Stimulated activated CD4-positive, alpha-beta T cell treated with anti-CD3 and anti-CD28 coated beads, Interleukin-15, amount 100 ng/mL, for 24 hours (primary cell): ENCODE measurements around the gene HPS5.
A peak's percentile ranks its signal among the peaks of the same experiment; 100 is the strongest.
"Not testable (repeated sequence)": the region's sequence is repeated elsewhere in the genome, so short reads cannot be mapped to it uniquely, and the experiment has no call there.

ENCODE experiments used
- DNase-seq: peaks from one replicate; pipeline ENCODE4 v3.0.0-alpha.2; 2020

The HPS5 gene

GRCh38 chr11:18321969-18322711 lies at the start of gene HPS5, which contains the start of gene GTF2H1:
TSS of gene HPS5 (minus strand) at chr11:18322140. CDS start at chr11:18317858, 4,282 bp downstream.
TSS of gene GTF2H1 (plus strand) at chr11:18322567. CDS start at chr11:18333075, 10,508 bp downstream.
- peak; percentile 95 for DNase-seq

- DNase-seq, result no peak
These were observed 49.3 kb upstream of the HPS5 start for GRCh38 chr11:18371279-18371678.

GRCh38 chr11:18369398-18369797 lies 47.5 kb upstream of the HPS5 start:
- no peak for DNase-seq

- DNase-seq, result no peak
These were observed 46.3 kb upstream of the HPS5 start for GRCh38 chr11:18368221-18368620.

GRCh38 chr11:18367431-18367830 lies 45.5 kb upstream of the HPS5 start:
- DNase-seq, result no peak

- DNase-seq, result no peak
These were observed 44.3 kb upstream of the HPS5 start for GRCh38 chr11:18366286-18366685.

- no peak for DNase-seq
These were observed 43.8 kb upstream of the HPS5 start for GRCh38 chr11:18365741-18366140.

GRCh38 chr11:18364495-18365073 lies 42.6 kb upstream of the HPS5 start:
- no peak for DNase-seq

- no peak for DNase-seq
These were observed 39.2 kb upstream of the HPS5 start for GRCh38 chr11:18361154-18361553.

GRCh38 chr11:18358646-18359045 lies 36.7 kb upstream of the HPS5 start:
- no peak for DNase-seq

GRCh38 chr11:18352581-18352980 lies 30.6 kb upstream of the HPS5 start:
- no peak for DNase-seq

GRCh38 chr11:18347471-18348125 lies 25.7 kb upstream of the HPS5 start:
- no peak for DNase-seq

GRCh38 chr11:18332891-18333290 lies 11.0 kb upstream of the HPS5 start:
- no peak for DNase-seq

- peak; percentile 10 for DNase-seq
These were observed 10.4 kb upstream of the HPS5 start for GRCh38 chr11:18332302-18332701.

GRCh38 chr11:18330921-18331320 lies 9.0 kb upstream of the HPS5 start:
- no peak for DNase-seq

- DNase-seq, result no peak
These were observed 7.4 kb upstream of the HPS5 start for GRCh38 chr11:18329196-18329870.

GRCh38 chr11:18324381-18324780 lies 2.4 kb upstream of the HPS5 start:
- DNase-seq, result no peak

- DNase-seq, result not testable (repeated sequence)
These were observed 1.9 kb upstream of the HPS5 start for GRCh38 chr11:18323881-18324280.

- no peak for DNase-seq
These were observed 1.1 kb upstream of the HPS5 start for GRCh38 chr11:18322818-18323570.

- DNase-seq, result no peak
These were observed 367 bp downstream of the HPS5 start for GRCh38 chr11:18321578-18321968.

- no peak for DNase-seq
These were observed 1.3 kb downstream of the HPS5 start for GRCh38 chr11:18320617-18321016.

GRCh38 chr11:18319914-18320313 lies 2.0 kb downstream of the HPS5 start:
- no peak for DNase-seq

- DNase-seq, result no peak
These were observed 4.4 kb downstream of the HPS5 start for GRCh38 chr11:18317551-18317950.
